Neural crest cell (in vitro differentiated cells): ENCODE results near the gene ARHGAP26. TPM values are rescaled to one million over a fixed set of nuclear protein-coding genes. Genes with fewer than 3 reads are reported as not detected.

Experiments used
- DNase-seq: peaks from one replicate; pipeline ENCODE4 v3.0.0; 2021; ENCODE audit warnings: low read depth, mixed read lengths, low spot score
- H3K27ac Mint-ChIP-seq: one replicate; pipeline ENCODE4 v1.8.0; 2021; ENCODE audit warnings: mild to moderate bottlenecking, mixed read lengths; ENCODE audit not compliant: unreplicated experiment
- H3K27me3 Mint-ChIP-seq: 2 replicates; pipeline ENCODE4 v1.8.0; 2021; ENCODE audit warnings: low read depth, mild to moderate bottlenecking, mixed read lengths
- H3K36me3 Mint-ChIP-seq: 2 replicates; pipeline ENCODE4 v1.8.0; 2021; ENCODE audit warnings: low read depth, mild to moderate bottlenecking, mixed read lengths
- H3K4me1 Mint-ChIP-seq: 2 replicates; pipeline ENCODE4 v1.8.0; 2021; ENCODE audit warnings: mixed read lengths
- H3K4me3 Mint-ChIP-seq: one replicate; pipeline ENCODE4 v1.8.0; 2021; ENCODE audit warnings: mild to moderate bottlenecking, mixed read lengths
- H3K9me3 Mint-ChIP-seq: 2 replicates; pipeline ENCODE4 v1.8.0; 2021; ENCODE audit warnings: mixed read lengths
- total RNA-seq: library from RNA; stranded (reverse); gene quantifications from 2 replicates; pipeline ENCODE4 v1.2.1, GENCODE V29; 2021
- TF ChIP-seq, protein P1 (sequence below): fragments of 200-600 bp; sonication (generic); conservative IDR thresholded peaks from 2 replicates; pipeline ENCODE4 v1.5.0; 2021; ENCODE audit warnings: antibody characterized with exemption, mild to moderate bottlenecking

The ARHGAP26 gene
- total RNA-seq, 1 donor from 2014 or later: 5.5 TPM

DNA sequence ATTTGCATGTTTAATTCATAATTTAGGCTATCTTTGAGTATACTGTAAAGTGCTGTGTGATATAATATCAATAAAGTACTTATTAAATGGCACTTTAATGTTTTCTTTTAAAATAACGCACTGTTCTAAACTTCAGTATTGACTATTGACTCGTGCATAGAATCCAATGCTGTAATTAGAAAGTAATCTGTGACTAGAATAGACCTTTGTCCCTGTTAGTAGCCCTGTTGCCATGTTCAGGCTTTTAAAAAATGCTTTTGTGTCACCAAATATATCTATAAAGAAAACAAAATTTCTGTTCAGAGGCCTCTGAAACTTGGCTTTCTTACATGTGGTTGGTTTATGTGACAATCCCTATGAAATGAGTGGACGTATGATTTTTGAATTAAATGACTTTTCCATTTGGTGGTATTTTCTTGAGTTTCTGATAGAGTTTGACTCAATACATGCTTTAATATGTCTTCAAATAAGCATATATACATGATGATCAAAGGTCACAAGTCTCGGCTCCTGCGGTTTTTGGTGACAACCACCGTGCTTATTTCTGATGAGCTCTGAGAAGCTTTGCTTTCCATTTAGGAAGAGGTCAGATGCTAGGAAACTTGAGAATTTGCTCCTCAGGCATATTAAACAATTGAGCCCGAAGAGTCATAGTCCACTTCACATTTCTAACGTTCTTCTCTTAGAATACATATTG is 458.6 kb downstream of the ARHGAP26 start:
- Mint-ChIP-seq H3K27ac (no peak overlapping the region), H3K9me3 (no peaks in the 10 kb centered on the region), H3K4me3 (no peak overlapping the region), H3K27me3 (no peaks in the 10 kb centered on the region), H3K4me1 (peaks cover 6% of the 10 kb centered on the region), H3K36me3 (peaks cover 3% of the 10 kb centered on the region)
- TF ChIP-seq, protein P1, sequence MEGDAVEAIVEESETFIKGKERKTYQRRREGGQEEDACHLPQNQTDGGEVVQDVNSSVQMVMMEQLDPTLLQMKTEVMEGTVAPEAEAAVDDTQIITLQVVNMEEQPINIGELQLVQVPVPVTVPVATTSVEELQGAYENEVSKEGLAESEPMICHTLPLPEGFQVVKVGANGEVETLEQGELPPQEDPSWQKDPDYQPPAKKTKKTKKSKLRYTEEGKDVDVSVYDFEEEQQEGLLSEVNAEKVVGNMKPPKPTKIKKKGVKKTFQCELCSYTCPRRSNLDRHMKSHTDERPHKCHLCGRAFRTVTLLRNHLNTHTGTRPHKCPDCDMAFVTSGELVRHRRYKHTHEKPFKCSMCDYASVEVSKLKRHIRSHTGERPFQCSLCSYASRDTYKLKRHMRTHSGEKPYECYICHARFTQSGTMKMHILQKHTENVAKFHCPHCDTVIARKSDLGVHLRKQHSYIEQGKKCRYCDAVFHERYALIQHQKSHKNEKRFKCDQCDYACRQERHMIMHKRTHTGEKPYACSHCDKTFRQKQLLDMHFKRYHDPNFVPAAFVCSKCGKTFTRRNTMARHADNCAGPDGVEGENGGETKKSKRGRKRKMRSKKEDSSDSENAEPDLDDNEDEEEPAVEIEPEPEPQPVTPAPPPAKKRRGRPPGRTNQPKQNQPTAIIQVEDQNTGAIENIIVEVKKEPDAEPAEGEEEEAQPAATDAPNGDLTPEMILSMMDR: no peak
- DNase-seq: no peak

DNA sequence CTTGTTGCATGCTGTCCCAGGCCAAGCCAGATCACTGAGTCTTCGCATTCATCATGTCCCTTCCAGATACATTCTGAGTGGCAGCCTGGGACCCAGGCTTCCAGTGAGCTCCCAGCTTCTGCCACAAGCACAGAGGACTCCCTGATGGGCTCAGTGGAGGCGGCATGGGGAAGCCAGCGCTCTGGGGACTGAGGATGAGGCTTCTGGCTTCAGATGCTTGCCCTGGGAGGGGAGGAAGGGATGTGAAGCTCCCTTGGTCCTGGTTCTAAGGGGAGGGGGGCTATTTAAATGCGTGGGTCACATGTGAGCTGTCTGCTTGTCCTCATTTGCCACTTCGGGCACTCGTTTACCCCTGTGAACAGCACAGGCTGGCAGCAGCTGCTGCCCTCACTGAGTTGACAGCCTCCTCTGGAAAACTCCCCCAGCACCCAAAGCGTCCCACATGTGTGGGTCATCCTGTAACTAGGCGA is 459.3 kb downstream of the ARHGAP26 start:
- DNase-seq: no peak
- no peak overlapping the region for H3K4me3 Mint-ChIP-seq
- H3K27ac Mint-ChIP-seq: no peak overlapping the region
- peaks cover 6% of the 10 kb centered on the region for H3K4me1 Mint-ChIP-seq
- H3K9me3 Mint-ChIP-seq: no peaks in the 10 kb centered on the region
- H3K36me3 Mint-ChIP-seq: no peaks in the 10 kb centered on the region
- no peaks in the 10 kb centered on the region for H3K27me3 Mint-ChIP-seq
- TF ChIP-seq, protein P1: no peak

DNA sequence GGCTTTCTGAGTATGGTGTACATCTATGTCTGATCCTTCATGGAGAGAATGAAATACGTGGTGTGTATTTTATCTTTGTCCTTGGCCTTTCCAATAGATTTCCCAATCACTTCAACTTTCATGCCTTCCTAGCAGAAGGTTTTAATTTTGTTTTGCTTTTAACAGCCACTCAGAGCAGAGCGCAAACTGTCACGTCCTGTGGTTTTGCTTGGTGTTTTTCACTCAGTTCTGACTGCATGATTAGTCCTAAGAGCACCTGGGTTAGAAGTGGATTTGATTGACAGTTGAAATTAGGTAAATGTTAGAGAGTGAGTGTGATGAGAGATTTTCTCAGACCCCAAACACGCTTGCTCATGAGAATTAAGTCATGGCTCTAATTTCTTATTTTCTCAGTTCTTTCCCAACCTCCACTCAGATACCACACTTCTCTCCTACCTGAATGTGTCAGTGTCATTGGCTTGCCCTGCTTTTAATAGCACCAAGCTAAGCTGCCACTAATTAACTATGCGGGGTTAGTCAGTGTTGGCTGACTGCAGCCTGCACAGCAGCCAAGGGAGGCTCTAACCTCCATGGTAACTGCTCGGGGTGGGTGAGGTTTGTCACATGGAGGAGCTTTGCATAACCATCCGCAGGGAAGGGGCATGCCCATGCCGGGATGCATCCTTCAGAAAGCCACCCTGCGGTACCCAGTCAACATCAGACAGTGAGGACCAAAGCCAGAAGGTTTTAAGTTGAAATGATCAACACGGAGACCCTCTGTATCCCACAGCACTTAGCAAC is 459.9 kb downstream of the ARHGAP26 start:
- no peaks in the 10 kb centered on the region for H3K9me3 Mint-ChIP-seq
- H3K4me3 Mint-ChIP-seq: no peak overlapping the region
- TF ChIP-seq, protein P1: no peak
- H3K4me1 Mint-ChIP-seq: peaks cover 6% of the 10 kb centered on the region
- no peaks in the 10 kb centered on the region for H3K27me3 Mint-ChIP-seq
- DNase-seq: no peak
- H3K36me3 Mint-ChIP-seq: no peaks in the 10 kb centered on the region
- no peak overlapping the region for H3K27ac Mint-ChIP-seq

DNA sequence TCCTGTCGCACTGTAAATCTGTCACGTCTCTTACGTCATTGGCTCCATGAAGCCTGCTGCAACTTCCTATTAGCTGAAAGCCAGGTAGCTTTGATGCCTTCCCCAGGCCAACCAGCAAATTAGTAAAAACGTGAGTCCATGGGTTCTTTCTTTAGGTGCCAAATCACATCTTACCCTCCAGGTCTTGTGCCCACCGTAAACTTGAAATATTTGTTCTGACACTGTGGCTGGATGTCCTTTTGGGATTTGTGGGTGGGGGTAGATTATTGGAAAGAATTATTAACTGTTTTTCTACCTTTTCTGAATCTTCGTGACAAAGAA is 460.5 kb downstream of the ARHGAP26 start:
- Mint-ChIP-seq H3K36me3 (no peaks in the 10 kb centered on the region), H3K9me3 (no peaks in the 10 kb centered on the region)
- TF ChIP-seq, protein P1: no peak

DNA sequence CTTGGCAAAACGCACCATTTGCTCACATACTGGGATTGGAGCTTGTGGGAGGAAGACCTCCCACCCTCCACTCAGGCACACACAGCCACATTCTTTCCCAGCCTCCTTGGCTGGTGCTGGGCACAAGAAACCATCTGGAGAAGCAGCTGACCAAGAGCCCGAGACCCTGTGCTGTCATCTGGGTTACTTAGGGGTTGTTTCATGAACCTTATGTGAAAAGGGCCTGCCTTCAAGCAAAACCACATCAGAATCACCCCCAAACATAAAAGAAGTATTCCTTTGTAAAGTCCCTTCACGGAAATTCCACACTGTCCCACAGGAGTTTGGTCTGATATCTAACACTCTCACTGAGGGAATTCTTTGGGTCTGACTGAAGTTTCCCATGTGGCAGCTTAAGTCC is 461.2 kb downstream of the ARHGAP26 start:
- DNase-seq: no peak
- H3K9me3 Mint-ChIP-seq: no peaks in the 10 kb centered on the region
- H3K4me1 Mint-ChIP-seq: peaks cover 6% of the 10 kb centered on the region
- no peaks in the 10 kb centered on the region for H3K27me3 Mint-ChIP-seq
- H3K27ac Mint-ChIP-seq: no peak overlapping the region
- TF ChIP-seq, protein P1: no peak
- H3K4me3 Mint-ChIP-seq: no peak overlapping the region
- H3K36me3 Mint-ChIP-seq: no peaks in the 10 kb centered on the region

More for the DNA sequence above, 460.5 kb downstream of the ARHGAP26 start:
- Mint-ChIP-seq H3K27me3 (no peaks in the 10 kb centered on the region), H3K4me1 (peaks cover 6% of the 10 kb centered on the region), H3K27ac (no peak overlapping the region), H3K4me3 (no peak overlapping the region)
- DNase-seq: no peak
